Stimulated activated CD4-positive, alpha-beta T cell treated with anti-CD3 and anti-CD28 coated beads, Interleukin-15, amount 100 ng/mL, for 48 hours (primary cell): ENCODE data around the gene KNDC1.

Experiments used
- DNase-seq, 2 donors: peaks; one replicate each; pipeline ENCODE4 v3.0.0-alpha.2; 2020; ENCODE audit warnings: low read depth in 2 of 2

The KNDC1 gene

GRCh38 chr10:133274751-133275683 lies 115.0 kb downstream of the KNDC1 start:
- DNase-seq, result peak; percentile 76 to 78

DNA sequence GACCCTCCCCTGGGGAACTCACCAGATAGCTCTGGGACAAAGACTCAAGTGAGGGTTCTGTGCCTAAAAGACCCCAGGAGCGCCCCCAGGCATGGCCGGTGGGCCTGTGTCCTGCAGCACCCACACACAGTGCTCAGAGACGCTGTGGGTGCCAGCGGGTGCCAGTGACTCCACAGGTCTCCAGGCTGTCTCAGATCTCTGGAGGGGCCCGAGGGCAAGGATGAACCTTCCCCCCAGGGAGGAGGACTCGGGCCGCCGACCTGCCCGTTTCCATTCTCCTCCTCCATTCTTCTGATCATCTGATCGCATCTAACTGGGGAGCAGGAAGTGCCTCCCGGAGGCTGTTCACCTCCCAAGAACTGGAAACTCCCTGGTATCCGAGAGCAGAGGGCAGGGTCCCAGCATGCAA lies 115.7 kb downstream of the KNDC1 start:
- no peak for DNase-seq
